ENCODE results near the gene IL17RE.
"Not testable (repeated sequence)": the region's sequence is repeated elsewhere in the genome, so short reads cannot be mapped to it uniquely, and the experiment has no call there.

IL17RE gene

DNA sequence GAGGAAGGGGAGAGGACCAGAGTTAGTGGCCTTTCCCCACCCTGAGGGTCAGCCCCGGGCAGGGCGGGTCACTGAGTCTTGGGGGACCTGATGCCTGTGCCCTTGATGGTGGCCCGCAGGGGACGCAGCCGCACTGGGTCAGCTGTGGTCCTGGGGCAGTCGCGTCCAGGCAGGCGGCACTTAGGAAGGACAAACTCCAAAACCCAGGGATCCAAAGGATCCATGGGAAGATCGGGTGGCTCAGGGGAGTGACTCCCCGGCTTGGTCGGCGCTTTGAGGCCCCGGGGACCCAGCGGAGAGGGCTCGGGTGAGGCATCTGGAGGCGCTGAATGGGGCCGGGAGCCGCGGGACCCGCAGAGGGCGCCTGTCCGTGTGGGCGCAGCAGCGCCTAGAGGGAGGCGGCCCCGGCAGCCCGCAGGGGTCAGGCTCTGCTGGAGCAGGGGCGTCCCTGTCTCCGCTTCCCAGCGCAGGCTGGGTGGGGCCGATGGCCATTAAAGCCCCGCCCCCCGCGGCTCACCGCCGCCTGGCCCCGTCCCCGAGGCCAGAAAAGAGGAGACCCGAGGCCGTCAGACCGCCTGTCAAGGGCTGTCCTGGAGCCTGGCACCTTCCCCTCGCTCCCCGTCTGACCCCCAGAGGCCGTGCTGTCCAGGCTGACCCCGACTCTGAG, 40.1 kb upstream of the IL17RE start:
- no peak overlapping the region for H3K4me3 ChIP-seq (ENCODE audit: low read depth, low read length)
- TF ChIP-seq CTCF (IDR thresholded peaks at IDR 0.05; ENCODE audit: borderline replicate concordance, insufficient read depth, low read depth, low read length), result no peak

- H3K4me3 ChIP-seq (ENCODE audit: low read depth, low read length), result no peak overlapping the region
- no peak for TF ChIP-seq CTCF (IDR thresholded peaks at IDR 0.05; ENCODE audit: borderline replicate concordance, insufficient read depth, low read depth, low read length)
Measured at GRCh38 chr3:9863058-9863772, 39.4 kb upstream of the IL17RE start.

DNA sequence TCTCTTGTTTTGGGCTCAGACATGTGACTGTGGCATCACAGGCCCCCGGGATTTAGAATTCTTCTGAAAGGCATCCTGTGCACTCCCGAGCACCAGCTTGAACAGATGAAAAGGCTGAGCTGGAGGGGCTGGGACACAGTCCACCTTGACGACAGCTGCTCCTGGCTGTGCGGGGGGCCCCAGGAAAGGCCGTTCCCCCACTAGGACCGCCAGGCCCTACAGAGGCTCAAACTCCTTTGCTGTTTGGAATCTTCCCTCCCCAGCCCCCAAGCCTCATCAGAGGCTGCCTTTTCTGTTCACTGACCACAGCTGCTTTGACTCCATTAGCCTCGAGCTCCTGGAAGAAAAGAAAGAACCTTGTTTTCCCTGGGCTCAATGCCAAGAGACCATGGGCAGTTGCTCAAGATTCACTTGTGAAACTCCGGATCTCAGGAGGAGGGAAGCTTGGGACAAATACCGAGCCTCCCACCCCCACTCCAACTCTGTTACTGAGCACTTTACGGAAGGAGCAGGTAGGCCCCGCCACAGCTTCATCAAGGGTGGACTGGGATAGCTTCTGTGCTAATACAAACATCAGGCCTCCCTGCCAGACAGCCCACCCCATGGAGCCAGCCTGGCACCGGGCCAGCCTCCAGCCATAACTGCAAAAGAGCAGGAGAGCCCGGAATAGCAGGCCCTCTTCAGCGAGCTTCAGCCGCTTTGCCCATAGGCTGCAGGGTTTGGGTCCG, 38.3 kb upstream of the IL17RE start:
- no peak overlapping the region for H3K4me3 ChIP-seq (ENCODE audit: low read depth, low read length)
- TF ChIP-seq CTCF (IDR thresholded peaks at IDR 0.05; ENCODE audit: borderline replicate concordance, insufficient read depth, low read depth, low read length), result no peak

- not testable (repeated sequence) for H3K4me3 ChIP-seq (ENCODE audit: low read depth, low read length)
Measured at GRCh38 chr3:9865125-9865637, 37.5 kb upstream of the IL17RE start.

GRCh38 chr3:9866639-9867038, 36.0 kb upstream of the IL17RE start:
- no peak overlapping the region for H3K4me3 ChIP-seq (ENCODE audit: low read depth, low read length)
- TF ChIP-seq CTCF (IDR thresholded peaks at IDR 0.05; ENCODE audit: borderline replicate concordance, insufficient read depth, low read depth, low read length), result no peak

GRCh38 chr3:9867106-9867505, 35.5 kb upstream of the IL17RE start:
- H3K4me3 ChIP-seq (ENCODE audit: low read depth, low read length), result no peak overlapping the region
- no peak for TF ChIP-seq CTCF (IDR thresholded peaks at IDR 0.05; ENCODE audit: borderline replicate concordance, insufficient read depth, low read depth, low read length)

GRCh38 chr3:9869955-9870354, 32.7 kb upstream of the IL17RE start:
- no peak overlapping the region for H3K4me3 ChIP-seq (ENCODE audit: low read depth, low read length)
- TF ChIP-seq CTCF (IDR thresholded peaks at IDR 0.05; ENCODE audit: borderline replicate concordance, insufficient read depth, low read depth, low read length), result no peak
